Choroid plexus epithelial cell (primary cell): Measurements from ENCODE around the gene KMT2C.

Experiments used
- DNase-seq: peaks from one replicate; pipeline ENCODE4 v3.0.0-alpha.2; 2010; ENCODE audit warnings: low read depth
- H3K4me3 ChIP-seq: 2 replicates; pipeline ENCODE4 v1.5.1; 2011; ENCODE audit warnings: low read depth, mild to moderate bottlenecking, control low read depth, low read length, moderate library complexity
- CTCF ChIP-seq: conservative IDR thresholded peaks from 2 replicates; pipeline ENCODE4 v1.5.1; 2011; ENCODE audit warnings: low read depth, mild to moderate bottlenecking, control low read depth, inconsistent platforms, low read length, moderate library complexity

The KMT2C gene

DNA sequence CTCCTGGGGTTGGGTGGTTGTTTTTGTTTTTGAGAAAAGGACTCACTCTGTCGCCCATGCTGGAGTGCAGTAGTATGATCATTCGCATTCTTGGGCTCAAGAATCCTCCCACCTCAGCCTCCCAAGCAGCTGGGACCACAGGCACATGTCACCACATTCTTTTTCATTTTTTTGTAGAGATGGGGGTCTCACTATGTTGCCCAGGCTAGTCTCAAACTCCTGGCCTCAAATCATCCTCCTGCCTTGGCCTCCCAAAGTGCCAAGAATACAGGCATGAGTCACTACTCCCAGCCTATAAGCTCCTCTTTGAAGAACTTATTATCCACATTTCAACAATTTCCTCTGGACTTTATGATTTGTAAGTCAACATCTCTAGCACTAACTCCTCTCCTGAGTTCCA lies 102.7 kb downstream of the KMT2C start:
- TF ChIP-seq CTCF, result no peak

DNA sequence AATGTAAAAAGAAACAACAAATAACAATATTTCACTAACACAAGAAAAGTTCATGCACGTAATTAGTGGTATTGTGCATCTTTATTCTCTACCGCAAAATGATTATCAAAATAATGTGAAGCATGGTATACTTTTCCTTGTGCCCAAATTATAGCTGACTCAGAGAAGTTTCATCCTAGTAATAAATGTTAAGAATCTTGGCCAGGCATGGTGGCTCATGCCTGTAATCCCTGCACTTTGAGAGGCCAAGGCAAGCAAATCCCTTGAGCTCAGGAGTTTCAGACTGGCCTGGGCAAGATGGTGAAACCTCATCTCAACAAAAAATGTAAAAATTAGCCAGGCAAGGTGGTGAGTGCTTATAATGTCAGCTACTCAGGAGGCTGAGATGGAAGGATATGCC lies 105.0 kb downstream of the KMT2C start:
- TF ChIP-seq CTCF, result no peak
- no peak for DNase-seq
- no peak overlapping the region for H3K4me3 ChIP-seq

More for the DNA sequence above, 102.7 kb downstream of the KMT2C start:
- H3K4me3 ChIP-seq, result no peak overlapping the region
- DNase-seq, result no peak

DNA sequence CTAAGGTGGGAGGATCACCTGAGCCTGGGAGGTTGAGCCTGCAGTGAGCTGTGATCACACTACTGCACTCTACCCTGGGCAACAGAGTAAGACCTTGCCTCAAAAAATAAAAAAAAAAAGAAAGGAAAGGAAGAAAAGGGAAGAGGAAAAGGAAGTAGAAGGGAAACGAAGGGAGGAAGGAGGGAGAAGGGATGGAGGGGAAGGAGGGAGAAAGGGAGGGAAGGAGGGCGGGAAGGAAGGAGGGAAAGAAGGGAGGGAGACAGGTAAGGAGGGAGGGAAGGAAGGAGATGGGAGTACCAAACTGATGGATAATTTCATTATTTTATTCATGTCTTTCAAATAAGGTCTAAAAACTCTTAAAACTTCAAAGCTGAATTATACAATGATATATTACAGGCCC lies 106.3 kb downstream of the KMT2C start:
- TF ChIP-seq CTCF, result no peak
- DNase-seq, result no peak
- H3K4me3 ChIP-seq, result no peak overlapping the region

DNA sequence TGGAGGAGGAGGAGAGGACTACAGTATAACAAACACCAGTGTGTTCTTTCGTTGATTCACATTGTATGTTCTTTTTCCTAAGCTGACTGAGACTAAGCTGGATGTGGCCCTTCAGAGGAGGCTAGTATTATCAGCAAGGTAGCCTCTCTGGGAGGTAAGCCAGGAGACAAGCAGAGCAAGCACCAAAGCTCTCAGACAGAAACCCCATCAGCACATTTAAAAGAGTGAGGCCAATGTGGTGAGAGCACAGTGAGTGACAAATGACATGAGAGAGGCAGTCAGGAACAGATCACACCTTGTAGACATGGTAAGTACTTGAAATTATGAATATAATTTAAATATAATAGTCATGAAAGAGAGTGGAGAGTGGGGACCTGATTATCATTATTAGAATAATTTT lies 107.6 kb downstream of the KMT2C start:
- DNase-seq, result no peak
- no peak overlapping the region for H3K4me3 ChIP-seq

DNA sequence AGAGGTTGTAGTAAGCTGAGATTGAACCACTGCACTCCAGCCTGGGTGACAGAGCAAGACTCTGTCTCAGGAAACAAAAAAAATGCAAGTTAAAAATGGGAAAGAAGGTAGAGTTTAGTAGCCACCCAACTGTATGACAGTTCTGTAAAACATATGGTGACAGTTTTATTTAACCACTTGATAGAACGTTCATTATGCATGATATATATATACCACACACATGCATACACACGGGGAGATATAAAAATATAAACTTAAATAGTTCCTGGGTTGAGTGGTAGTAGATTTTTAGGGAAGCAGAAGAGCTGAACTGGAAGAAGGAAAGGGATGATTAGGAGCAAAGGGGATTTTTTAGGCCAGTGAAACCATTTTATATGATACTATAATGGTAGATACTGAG lies 120.0 kb downstream of the KMT2C start:
- no peak for DNase-seq
- H3K4me3 ChIP-seq, result no peak overlapping the region
- no peak for TF ChIP-seq CTCF

More for the DNA sequence above, 107.6 kb downstream of the KMT2C start:
- TF ChIP-seq CTCF, result no peak

DNA sequence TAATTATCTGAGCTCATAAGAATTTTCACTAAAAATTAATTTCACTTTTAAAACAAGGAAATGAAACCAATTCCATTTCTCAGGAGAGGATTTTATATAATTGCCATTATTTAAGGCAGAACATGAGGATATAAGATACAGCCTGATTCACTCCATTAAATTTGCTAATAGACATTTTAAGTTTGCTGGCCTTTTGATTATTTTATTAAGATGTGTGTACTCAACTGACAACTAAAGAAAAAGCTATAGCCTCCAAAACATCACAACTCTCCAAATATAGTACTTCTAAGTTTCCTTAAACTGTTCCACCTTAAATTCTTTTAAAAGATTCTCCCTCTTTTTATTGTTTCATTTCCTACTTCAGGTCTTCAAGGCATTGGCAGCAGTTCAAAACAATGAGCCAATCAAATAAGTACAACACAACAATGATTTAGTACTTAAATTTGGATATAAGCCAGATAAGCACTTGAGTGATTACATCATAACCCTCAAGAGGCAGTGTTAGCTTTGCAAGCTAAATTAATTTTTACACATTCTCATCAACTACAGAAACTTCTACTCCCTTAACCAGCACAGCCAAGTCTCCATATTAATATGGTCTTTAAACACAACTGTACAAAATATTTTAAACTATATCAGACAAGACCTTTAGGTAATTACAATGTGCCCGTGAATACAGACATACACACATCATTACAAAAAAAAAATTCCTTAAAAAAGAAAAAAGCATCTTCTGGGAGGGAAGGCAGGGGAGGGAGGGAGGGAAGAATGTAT lies 121.8 kb downstream of the KMT2C start:
- peak; percentile 97 for DNase-seq
- H3K4me3 ChIP-seq, result no peak overlapping the region
- TF ChIP-seq CTCF, result no peak

DNA sequence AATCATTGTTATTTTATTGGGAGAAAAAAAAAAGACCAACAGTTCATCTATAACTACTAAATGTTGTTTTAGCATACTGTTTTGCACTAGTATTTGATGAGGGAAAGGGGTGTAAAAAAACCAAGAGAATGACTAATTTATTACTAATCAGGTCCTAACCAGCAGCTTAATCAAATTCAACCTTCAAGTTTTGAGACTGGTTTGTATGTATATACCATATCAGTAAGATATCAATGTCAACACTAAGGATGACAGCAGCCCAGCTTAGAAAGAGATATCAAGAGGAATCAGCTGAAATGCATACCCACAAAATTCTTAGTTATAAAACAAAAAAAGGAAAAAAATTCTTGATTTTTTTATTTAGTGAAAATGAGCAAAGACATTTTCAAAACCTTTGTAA lies 122.6 kb downstream of the KMT2C start:
- H3K4me3 ChIP-seq, result no peak overlapping the region
- no peak for TF ChIP-seq CTCF
- no peak for DNase-seq
